ENCODE results near the gene BFSP1. TPM values are rescaled to one million over a fixed set of nuclear protein-coding genes. Genes with fewer than 3 reads are reported as not detected.

Gene BFSP1
- total RNA-seq, 1 donor from 2014 or later = 4.2 TPM

GRCh38 chr20:17491041-17491440 is 40.1 kb downstream of the BFSP1 start:
- Histone ChIP-seq H3K9ac (ENCODE audit: low read length) (no peak overlapping the region), H3K27me3 (ENCODE audit: insufficient read depth, low read length) (peaks cover 3% of the 10 kb centered on the region), H4K20me1 (ENCODE audit: insufficient read depth, low read length) (no peaks in the 10 kb centered on the region), H3K79me2 (ENCODE audit: insufficient read depth, low read length) (no peaks in the 10 kb centered on the region), H3K36me3 (ENCODE audit: insufficient read depth, low read length) (no peaks in the 10 kb centered on the region), H3K27ac (ENCODE audit: low read depth, low read length) (no peak overlapping the region), H3K4me1 (ENCODE audit: insufficient read depth, low read length) (no peaks in the 10 kb centered on the region), H3K4me3 (ENCODE audit: insufficient read depth, low read depth, low read length) (no peak overlapping the region), H3K9me3 (ENCODE audit: insufficient read depth, low read depth, low read length) (no peaks in the 10 kb centered on the region), H3K4me2 (ENCODE audit: low read length) (no peak overlapping the region), H2AFZ (ENCODE audit: low read depth, low read length) (no peak overlapping the region)
- TF ChIP-seq CTCF (IDR thresholded peaks at IDR 0.05; ENCODE audit: insufficient read depth, low read depth, low read length) (no peak), EZH2 (IDR thresholded peaks at IDR 0.05; ENCODE audit: insufficient read depth, low read length) (no peak)
- Mint-ChIP-seq H3K27me3 (ENCODE audit: low read depth, unreplicated experiment) (peaks cover 34% of the 10 kb centered on the region), H3K9me3 (ENCODE audit: unreplicated experiment) (no peaks in the 10 kb centered on the region), H3K27ac (ENCODE audit: unreplicated experiment) (no peak overlapping the region), H3K36me3 (ENCODE audit: low read depth, unreplicated experiment) (no peaks in the 10 kb centered on the region), H3K4me1 (ENCODE audit: low read depth, unreplicated experiment) (no peaks in the 10 kb centered on the region), H3K4me3 (ENCODE audit: unreplicated experiment) (no peak overlapping the region)
- no peak for FAIRE-seq
- DNase-seq (ENCODE audit: low read depth) = no peak

GRCh38 chr20:17490501-17490900 is 40.7 kb downstream of the BFSP1 start:
- no peak overlapping the region for H3K4me2 ChIP-seq (ENCODE audit: low read length)
- H3K36me3 ChIP-seq (ENCODE audit: insufficient read depth, low read length) = no peaks in the 10 kb centered on the region
- TF ChIP-seq CTCF (IDR thresholded peaks at IDR 0.05; ENCODE audit: insufficient read depth, low read depth, low read length) (no peak), EZH2 (IDR thresholded peaks at IDR 0.05; ENCODE audit: insufficient read depth, low read length) (no peak)
- H4K20me1 ChIP-seq (ENCODE audit: insufficient read depth, low read length) = no peaks in the 10 kb centered on the region
- no peak for FAIRE-seq
- Mint-ChIP-seq H3K27ac (ENCODE audit: unreplicated experiment) (no peak overlapping the region), H3K27me3 (ENCODE audit: low read depth, unreplicated experiment) (peaks cover 35% of the 10 kb centered on the region), H3K4me3 (ENCODE audit: unreplicated experiment) (no peak overlapping the region), H3K36me3 (ENCODE audit: low read depth, unreplicated experiment) (no peaks in the 10 kb centered on the region), H3K9me3 (ENCODE audit: unreplicated experiment) (no peaks in the 10 kb centered on the region), H3K4me1 (ENCODE audit: low read depth, unreplicated experiment) (no peaks in the 10 kb centered on the region)
- H3K27ac ChIP-seq (ENCODE audit: low read depth, low read length) = no peak overlapping the region
- H2AFZ ChIP-seq (ENCODE audit: low read depth, low read length) = no peak overlapping the region
- no peaks in the 10 kb centered on the region for H3K79me2 ChIP-seq (ENCODE audit: insufficient read depth, low read length)
- H3K9me3 ChIP-seq (ENCODE audit: insufficient read depth, low read depth, low read length) = no peaks in the 10 kb centered on the region
- no peaks in the 10 kb centered on the region for H3K4me1 ChIP-seq (ENCODE audit: insufficient read depth, low read length)
- H3K9ac ChIP-seq (ENCODE audit: low read length) = no peak overlapping the region
- H3K27me3 ChIP-seq (ENCODE audit: insufficient read depth, low read length) = peaks cover 3% of the 10 kb centered on the region
- DNase-seq (ENCODE audit: low read depth) = no peak
- H3K4me3 ChIP-seq (ENCODE audit: insufficient read depth, low read depth, low read length) = no peak overlapping the region

GRCh38 chr20:17488916-17489600 is 42.1 kb downstream of the BFSP1 start:
- DNase-seq (ENCODE audit: low read depth) (no peak), FAIRE-seq (no peak)
- H2AFZ ChIP-seq (ENCODE audit: low read depth, low read length) = no peak overlapping the region
- H3K27me3 ChIP-seq (ENCODE audit: insufficient read depth, low read length) = peaks cover 3% of the 10 kb centered on the region
- no peak overlapping the region for H3K4me2 ChIP-seq (ENCODE audit: low read length)
- no peaks in the 10 kb centered on the region for H3K4me1 Mint-ChIP-seq (ENCODE audit: low read depth, unreplicated experiment)
- no peaks in the 10 kb centered on the region for H3K79me2 ChIP-seq (ENCODE audit: insufficient read depth, low read length)
- H3K36me3 Mint-ChIP-seq (ENCODE audit: low read depth, unreplicated experiment) = no peaks in the 10 kb centered on the region
- no peak overlapping the region for H3K27ac ChIP-seq (ENCODE audit: low read depth, low read length)
- H4K20me1 ChIP-seq (ENCODE audit: insufficient read depth, low read length) = no peaks in the 10 kb centered on the region
- H3K36me3 ChIP-seq (ENCODE audit: insufficient read depth, low read length) = no peaks in the 10 kb centered on the region
- H3K4me3 Mint-ChIP-seq (ENCODE audit: unreplicated experiment) = no peak overlapping the region
- peaks cover 31% of the 10 kb centered on the region for H3K27me3 Mint-ChIP-seq (ENCODE audit: low read depth, unreplicated experiment)
- H3K4me1 ChIP-seq (ENCODE audit: insufficient read depth, low read length) = no peaks in the 10 kb centered on the region
- H3K4me3 ChIP-seq (ENCODE audit: insufficient read depth, low read depth, low read length) = no peak overlapping the region
- TF ChIP-seq CTCF (IDR thresholded peaks at IDR 0.05; ENCODE audit: insufficient read depth, low read depth, low read length) = no peak
- no peak for TF ChIP-seq EZH2 (IDR thresholded peaks at IDR 0.05; ENCODE audit: insufficient read depth, low read length)
- no peaks in the 10 kb centered on the region for H3K9me3 ChIP-seq (ENCODE audit: insufficient read depth, low read depth, low read length)
- no peak overlapping the region for H3K9ac ChIP-seq (ENCODE audit: low read length)
- no peak overlapping the region for H3K27ac Mint-ChIP-seq (ENCODE audit: unreplicated experiment)
- no peaks in the 10 kb centered on the region for H3K9me3 Mint-ChIP-seq (ENCODE audit: unreplicated experiment)

All from astrocyte (in vitro differentiated cells and primary cell).